Activated B cell treated with CpG ODN at 0.5 μM for 24 hours (primary cell): ENCODE data around the gene CNTN1. TPM values are rescaled to one million over a fixed set of nuclear protein-coding genes. Genes with fewer than 3 reads are reported as not detected.

ENCODE experiments used
- ATAC-seq: fragments of 200-7000 bp; cut with Tn5 transposase; one replicate; pipeline ENCODE4 v1.10.0; 2021; ENCODE audit warnings: low read depth, mild to moderate bottlenecking, moderate library complexity
- CTCF ChIA-PET: fragments of 350-600 bp; sonication (Branson Sonifier 250); formaldehyde crosslinking; loops from one replicate; lab custom pipeline; 2021; ENCODE audit warnings: antibody characterized with exemption; lab: Charles Lee
- POLR2A ChIA-PET: fragments of 350-600 bp; sonication (Branson Sonifier 250); formaldehyde crosslinking; loops from one replicate; lab custom pipeline; 2021; ENCODE audit warnings: antibody characterized with exemption; lab: Charles Lee
- DNase-seq: peaks from one replicate; pipeline ENCODE4 v3.0.0; 2022
- H3K27ac Mint-ChIP-seq: one replicate; pipeline ENCODE4 v1.8.0; 2020; ENCODE audit warnings: mixed read lengths
- H3K27me3 Mint-ChIP-seq: one replicate; pipeline ENCODE4 v1.8.0; 2021; ENCODE audit warnings: mixed read lengths
- H3K36me3 Mint-ChIP-seq: one replicate; pipeline ENCODE4 v1.8.0; 2021; ENCODE audit warnings: low read depth, mixed read lengths
- H3K4me1 Mint-ChIP-seq: one replicate; pipeline ENCODE4 v1.8.0; 2021; ENCODE audit warnings: mixed read lengths
- H3K4me3 Mint-ChIP-seq: one replicate; pipeline ENCODE4 v1.8.0; 2020; ENCODE audit warnings: mild to moderate bottlenecking, mixed read lengths
- H3K9me3 Mint-ChIP-seq: one replicate; pipeline ENCODE4 v1.8.0; 2020; ENCODE audit warnings: mixed read lengths
- intact Hi-C: fragments of 100-400 bp; cut with micrococcal nuclease; formaldehyde crosslinking; loops from one replicate; pipeline ENCODE4 v1.15.1; 2024
- total RNA-seq: library from RNA; stranded (reverse); gene quantifications from 2 replicates; pipeline ENCODE4 v1.2.3, GENCODE V29; 2022
- TF ChIP-seq, protein P1 (sequence below): fragments of 200-600 bp; IDR thresholded peaks from one replicate; pipeline ENCODE4 v1.8.0; 2022; ENCODE audit warnings: antibody characterized with exemption, mild to moderate bottlenecking

Gene CNTN1
- total RNA-seq, 1 donor from 2014 or later: not detected

GRCh38 chr12:40870981-40871380 lies 178.7 kb downstream of the CNTN1 start:
- ChIA-PET POLR2A (no interaction called here), CTCF (no interaction called here)
- TF ChIP-seq, protein P1, sequence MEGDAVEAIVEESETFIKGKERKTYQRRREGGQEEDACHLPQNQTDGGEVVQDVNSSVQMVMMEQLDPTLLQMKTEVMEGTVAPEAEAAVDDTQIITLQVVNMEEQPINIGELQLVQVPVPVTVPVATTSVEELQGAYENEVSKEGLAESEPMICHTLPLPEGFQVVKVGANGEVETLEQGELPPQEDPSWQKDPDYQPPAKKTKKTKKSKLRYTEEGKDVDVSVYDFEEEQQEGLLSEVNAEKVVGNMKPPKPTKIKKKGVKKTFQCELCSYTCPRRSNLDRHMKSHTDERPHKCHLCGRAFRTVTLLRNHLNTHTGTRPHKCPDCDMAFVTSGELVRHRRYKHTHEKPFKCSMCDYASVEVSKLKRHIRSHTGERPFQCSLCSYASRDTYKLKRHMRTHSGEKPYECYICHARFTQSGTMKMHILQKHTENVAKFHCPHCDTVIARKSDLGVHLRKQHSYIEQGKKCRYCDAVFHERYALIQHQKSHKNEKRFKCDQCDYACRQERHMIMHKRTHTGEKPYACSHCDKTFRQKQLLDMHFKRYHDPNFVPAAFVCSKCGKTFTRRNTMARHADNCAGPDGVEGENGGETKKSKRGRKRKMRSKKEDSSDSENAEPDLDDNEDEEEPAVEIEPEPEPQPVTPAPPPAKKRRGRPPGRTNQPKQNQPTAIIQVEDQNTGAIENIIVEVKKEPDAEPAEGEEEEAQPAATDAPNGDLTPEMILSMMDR: no peak
- Mint-ChIP-seq H3K36me3 (no peaks in the 10 kb centered on the region), H3K27ac (no peak overlapping the region), H3K9me3 (no peaks in the 10 kb centered on the region), H3K4me3 (no peak overlapping the region), H3K27me3 (peaks cover 2% of the 10 kb centered on the region), H3K4me1 (no peaks in the 10 kb centered on the region)
- no peak for DNase-seq
- ATAC-seq: no peak
- intact Hi-C loops: no loop called here

DNA sequence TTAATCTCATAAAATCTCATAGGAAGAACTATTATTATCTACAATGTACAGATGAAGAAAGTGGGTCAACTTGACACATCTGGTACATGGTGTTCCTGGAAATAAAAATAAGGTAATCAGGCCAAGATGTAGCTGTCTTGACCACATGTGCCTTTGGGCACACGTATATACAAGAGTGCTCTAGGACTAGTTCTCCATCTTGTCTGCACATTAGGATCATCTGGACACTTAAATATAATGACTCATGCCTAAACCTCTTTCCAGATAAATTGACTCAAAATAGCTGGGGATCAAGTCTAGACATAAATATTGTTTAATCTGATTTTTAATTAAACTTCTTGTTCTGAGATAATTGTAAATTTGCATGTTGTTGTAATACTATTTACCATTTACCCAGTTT lies 182.6 kb downstream of the CNTN1 start:
- no peaks in the 10 kb centered on the region for H3K9me3 Mint-ChIP-seq
- no peaks in the 10 kb centered on the region for H3K27me3 Mint-ChIP-seq
- CTCF ChIA-PET: no interaction called here
- ATAC-seq (no peak), DNase-seq (no peak)
- H3K4me3 Mint-ChIP-seq: no peak overlapping the region
- H3K27ac Mint-ChIP-seq: no peak overlapping the region
- no peaks in the 10 kb centered on the region for H3K4me1 Mint-ChIP-seq
- POLR2A ChIA-PET: no interaction called here
- TF ChIP-seq, protein P1: no peak
- H3K36me3 Mint-ChIP-seq: no peaks in the 10 kb centered on the region
- intact Hi-C loops: no loop called here

- intact Hi-C loops: no loop called here
- ChIA-PET POLR2A (no interaction called here), CTCF (no interaction called here)
- Mint-ChIP-seq H3K9me3 (no peaks in the 10 kb centered on the region), H3K27me3 (no peaks in the 10 kb centered on the region), H3K27ac (no peak overlapping the region), H3K4me3 (no peak overlapping the region), H3K36me3 (no peaks in the 10 kb centered on the region), H3K4me1 (no peaks in the 10 kb centered on the region)
- DNase-seq (no peak), ATAC-seq (no peak)
- TF ChIP-seq, protein P1: no peak
Measured at GRCh38 chr12:40889329-40889728, 197.1 kb downstream of the CNTN1 start.

- Mint-ChIP-seq H3K4me3 (no peak overlapping the region), H3K4me1 (no peaks in the 10 kb centered on the region), H3K9me3 (no peaks in the 10 kb centered on the region), H3K27me3 (peaks cover 2% of the 10 kb centered on the region), H3K27ac (no peak overlapping the region), H3K36me3 (no peaks in the 10 kb centered on the region)
- DNase-seq: no peak
- ATAC-seq: no peak
- ChIA-PET CTCF (no interaction called here), POLR2A (no interaction called here)
- TF ChIP-seq, protein P1: no peak
- intact Hi-C loops: no loop called here
Measured at GRCh38 chr12:40892528-40892927, 200.3 kb downstream of the CNTN1 start.

DNA sequence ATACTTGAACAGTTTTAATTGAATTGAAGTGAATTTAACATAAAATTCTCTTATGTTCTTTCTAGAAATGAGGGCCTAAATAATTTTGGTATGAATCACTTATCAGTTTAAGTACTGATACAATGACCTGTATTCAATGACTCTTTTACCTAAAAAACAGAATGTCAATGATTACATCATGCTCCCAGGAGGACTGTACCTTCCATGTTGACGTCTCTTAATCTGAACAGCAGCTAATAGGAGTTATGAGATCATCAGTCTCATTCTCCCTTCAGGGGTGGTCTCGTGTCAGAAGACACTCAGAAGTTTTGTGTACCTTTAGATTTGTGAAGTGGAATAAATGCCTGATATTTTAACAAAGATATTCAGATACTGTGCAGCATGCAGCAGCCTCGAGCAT lies 206.3 kb downstream of the CNTN1 start:
- Mint-ChIP-seq H3K4me1 (no peaks in the 10 kb centered on the region), H3K9me3 (no peaks in the 10 kb centered on the region), H3K4me3 (no peak overlapping the region), H3K27me3 (peaks cover 2% of the 10 kb centered on the region), H3K36me3 (no peaks in the 10 kb centered on the region), H3K27ac (no peak overlapping the region)
- POLR2A ChIA-PET: no interaction called here
- TF ChIP-seq, protein P1: no peak
- DNase-seq (no peak), ATAC-seq (no peak)
- intact Hi-C loops: no loop called here
- CTCF ChIA-PET: no interaction called here
